Measurements from ENCODE around the gene JPH3. TPM values are rescaled to one million over a fixed set of nuclear protein-coding genes. Genes with fewer than 3 reads are reported as not detected.

JPH3 gene
- total RNA-seq, 1 experiment from 2014 or later: 32.7 TPM

DNA sequence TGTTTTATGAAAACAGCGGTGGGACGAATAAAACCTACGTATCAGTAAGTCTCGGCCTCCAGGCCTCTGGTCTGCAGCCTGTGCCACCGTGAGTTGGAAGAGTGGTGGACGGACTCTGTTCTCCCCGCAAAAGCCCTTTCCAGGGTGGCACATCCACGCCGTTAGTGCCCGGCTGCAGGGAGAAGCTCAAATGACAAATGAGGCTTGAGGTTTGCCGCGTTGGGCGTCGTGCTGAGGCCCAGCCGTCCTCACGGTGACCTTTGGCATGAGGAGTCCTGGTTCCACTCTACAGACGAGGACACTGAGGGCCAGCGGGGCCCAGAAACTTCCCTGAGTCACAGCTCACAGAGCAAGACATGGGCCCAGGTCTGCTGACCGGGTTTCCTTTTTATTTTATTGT lies 40.2 kb downstream of the JPH3 start:
- peaks cover 2% of the 10 kb centered on the region for H3K79me1 ChIP-seq (ENCODE audit: insufficient read depth, low read depth, low read length, poor library complexity, severe bottlenecking)
- no peak overlapping the region for H4K5ac ChIP-seq (ENCODE audit: insufficient read length, low read depth, low read length)
- H3K23me2 ChIP-seq (ENCODE audit: insufficient read length, low read depth, low read length, poor library complexity, severe bottlenecking): no peaks in the 10 kb centered on the region
- H2AK5ac ChIP-seq (ENCODE audit: insufficient read length, low read length): no peak overlapping the region
- no peak overlapping the region for H3K14ac ChIP-seq (ENCODE audit: insufficient read depth, low read length)
- no peak overlapping the region for H2BK20ac ChIP-seq (ENCODE audit: low read depth, low read length, poor library complexity, severe bottlenecking)
- no peak overlapping the region for H2AFZ ChIP-seq (ENCODE audit: low read length)
- no peak overlapping the region for H2BK12ac ChIP-seq (ENCODE audit: insufficient read length, low read depth, low read length)
- Mint-ChIP-seq H3K9me3 (peaks cover 0 to 3% of the 10 kb centered on the region in 2 experiments; a peak in 2 of 5 replicates), H3K27me3 (ENCODE audit: low read depth) (no peaks in the 10 kb centered on the region), H3K4me3 (no peak overlapping the region), H3K4me1 (no peaks in the 10 kb centered on the region), H3K27ac (no peak overlapping the region), H3K36me3 (ENCODE audit: insufficient read depth in 1 of 3, low read depth in 3 of 3) (peaks cover 12 to 18% (median 12%) of the 10 kb centered on the region in 3 experiments; a peak in 6 of 7 replicates)
- no peak overlapping the region for H2BK5ac ChIP-seq (ENCODE audit: insufficient read length, low read length)
- H3K27me3 ChIP-seq (ENCODE audit: insufficient read depth, low read length): no peaks in the 10 kb centered on the region
- no peaks in the 10 kb centered on the region; the same call in 1 of the 2 replicates for H3K79me2 ChIP-seq (ENCODE audit: insufficient read depth, low read length)
- H4K91ac ChIP-seq (ENCODE audit: insufficient read length, low read depth, low read length): no peak overlapping the region
- H3K9me3 ChIP-seq (ENCODE audit: control insufficient read depth, low read depth, low read length): no peaks in the 10 kb centered on the region
- H3K9ac ChIP-seq (ENCODE audit: extremely low read depth, insufficient read length, low read length): no peak overlapping the region
- H3K4ac ChIP-seq (ENCODE audit: low read depth, low read length): no peak overlapping the region
- no peak overlapping the region for H3K4me2 ChIP-seq (ENCODE audit: insufficient read depth, insufficient read length, low read length)
- no peak overlapping the region for H3K27ac ChIP-seq (ENCODE audit: insufficient read length, low read depth, low read length)
- no peak overlapping the region for H3K23ac ChIP-seq (ENCODE audit: insufficient read length, low read depth, low read length)
- no peak for DNase-seq
- H3K4me1 ChIP-seq (ENCODE audit: insufficient read depth, low read length): no peaks in the 10 kb centered on the region
- no peaks in the 10 kb centered on the region for H4K20me1 ChIP-seq (ENCODE audit: control insufficient read depth, insufficient read depth, insufficient read length)
- no peak overlapping the region for H2BK15ac ChIP-seq (ENCODE audit: low read depth, low read length)
- no peak overlapping the region for H3K56ac ChIP-seq (ENCODE audit: insufficient read length, low read depth, low read length)
- TF ChIP-seq, protein P1, sequence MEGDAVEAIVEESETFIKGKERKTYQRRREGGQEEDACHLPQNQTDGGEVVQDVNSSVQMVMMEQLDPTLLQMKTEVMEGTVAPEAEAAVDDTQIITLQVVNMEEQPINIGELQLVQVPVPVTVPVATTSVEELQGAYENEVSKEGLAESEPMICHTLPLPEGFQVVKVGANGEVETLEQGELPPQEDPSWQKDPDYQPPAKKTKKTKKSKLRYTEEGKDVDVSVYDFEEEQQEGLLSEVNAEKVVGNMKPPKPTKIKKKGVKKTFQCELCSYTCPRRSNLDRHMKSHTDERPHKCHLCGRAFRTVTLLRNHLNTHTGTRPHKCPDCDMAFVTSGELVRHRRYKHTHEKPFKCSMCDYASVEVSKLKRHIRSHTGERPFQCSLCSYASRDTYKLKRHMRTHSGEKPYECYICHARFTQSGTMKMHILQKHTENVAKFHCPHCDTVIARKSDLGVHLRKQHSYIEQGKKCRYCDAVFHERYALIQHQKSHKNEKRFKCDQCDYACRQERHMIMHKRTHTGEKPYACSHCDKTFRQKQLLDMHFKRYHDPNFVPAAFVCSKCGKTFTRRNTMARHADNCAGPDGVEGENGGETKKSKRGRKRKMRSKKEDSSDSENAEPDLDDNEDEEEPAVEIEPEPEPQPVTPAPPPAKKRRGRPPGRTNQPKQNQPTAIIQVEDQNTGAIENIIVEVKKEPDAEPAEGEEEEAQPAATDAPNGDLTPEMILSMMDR (conservative IDR thresholded peaks at IDR 0.05): no peak
- H2BK120ac ChIP-seq (ENCODE audit: low read depth, low read length, poor library complexity, severe bottlenecking): no peak overlapping the region
- no peak overlapping the region for H3T11ph ChIP-seq (ENCODE audit: low read length)
- H3K18ac ChIP-seq (ENCODE audit: insufficient read length, low read depth, low read length): no peak overlapping the region
- no CpG with 5 or more reads among the region's 19 CpGs for whole genome bisulfite sequencing (ENCODE audit: extremely low coverage, insufficient read length, low lambda C conversion rate)
- H4K8ac ChIP-seq (replicated peaks; ENCODE audit: insufficient read length, low read depth, low read length): no peak overlapping the region

All from H9 (cell line).